ENCODE measurements around the gene HYKK.
"Not testable (repeated sequence)": the region's sequence is repeated elsewhere in the genome, so short reads cannot be mapped to it uniquely, and the experiment has no call there.

HYKK gene, protein sequence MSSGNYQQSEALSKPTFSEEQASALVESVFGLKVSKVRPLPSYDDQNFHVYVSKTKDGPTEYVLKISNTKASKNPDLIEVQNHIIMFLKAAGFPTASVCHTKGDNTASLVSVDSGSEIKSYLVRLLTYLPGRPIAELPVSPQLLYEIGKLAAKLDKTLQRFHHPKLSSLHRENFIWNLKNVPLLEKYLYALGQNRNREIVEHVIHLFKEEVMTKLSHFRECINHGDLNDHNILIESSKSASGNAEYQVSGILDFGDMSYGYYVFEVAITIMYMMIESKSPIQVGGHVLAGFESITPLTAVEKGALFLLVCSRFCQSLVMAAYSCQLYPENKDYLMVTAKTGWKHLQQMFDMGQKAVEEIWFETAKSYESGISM

GRCh38 chr15:78506971-78507830 lies at the start of gene HYKK:
HYKK (plus strand) TSS chr15:78507577; CDS start chr15:78513089, 5,512 bp downstream.
- DNase-seq, result peak; percentile 92

- DNase-seq, result no peak
Observed at GRCh38 chr15:78460737-78461136, 46.6 kb upstream of the HYKK start.

DNA sequence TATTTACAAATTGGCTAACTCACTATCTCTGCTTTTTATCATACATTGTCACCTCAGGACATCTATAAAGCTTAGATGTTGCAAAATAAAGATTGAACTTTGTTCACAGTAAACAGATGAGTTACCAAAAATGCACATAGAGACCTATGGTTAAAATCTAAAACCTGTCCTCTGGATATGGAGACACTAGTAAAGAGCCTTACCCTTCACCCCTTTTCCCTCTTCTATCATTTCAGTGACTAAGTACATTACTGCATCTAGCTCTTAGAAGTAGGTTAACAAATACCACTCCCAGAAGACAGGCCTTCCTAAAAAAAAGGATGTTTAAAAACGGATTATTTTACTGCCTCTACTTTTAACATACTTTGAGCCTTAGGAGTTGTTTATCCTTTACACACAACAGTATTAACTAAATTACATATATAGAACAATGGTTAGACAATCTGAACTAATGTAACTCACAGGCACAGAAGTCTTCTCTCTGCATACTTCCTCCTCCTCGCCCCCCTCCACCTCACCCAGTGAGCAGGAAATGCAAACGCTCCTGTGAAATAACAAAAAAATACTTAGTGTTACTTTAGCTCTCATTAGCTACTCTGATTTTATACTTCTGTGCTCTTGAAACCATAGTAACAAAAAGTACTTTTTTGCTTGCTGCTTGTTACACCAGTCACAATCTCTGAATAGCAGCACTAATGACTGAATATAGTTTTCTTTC lies 46.0 kb upstream of the HYKK start:
- DNase-seq, result no peak

- DNase-seq, result no peak
Observed at GRCh38 chr15:78469031-78469430, 38.3 kb upstream of the HYKK start.

- no peak for DNase-seq
Observed at GRCh38 chr15:78477295-78477694, 30.1 kb upstream of the HYKK start.

GRCh38 chr15:78479650-78480049 lies 27.7 kb upstream of the HYKK start:
- no peak for DNase-seq

GRCh38 chr15:78481917-78482316 lies 25.5 kb upstream of the HYKK start:
- DNase-seq, result no peak

DNA sequence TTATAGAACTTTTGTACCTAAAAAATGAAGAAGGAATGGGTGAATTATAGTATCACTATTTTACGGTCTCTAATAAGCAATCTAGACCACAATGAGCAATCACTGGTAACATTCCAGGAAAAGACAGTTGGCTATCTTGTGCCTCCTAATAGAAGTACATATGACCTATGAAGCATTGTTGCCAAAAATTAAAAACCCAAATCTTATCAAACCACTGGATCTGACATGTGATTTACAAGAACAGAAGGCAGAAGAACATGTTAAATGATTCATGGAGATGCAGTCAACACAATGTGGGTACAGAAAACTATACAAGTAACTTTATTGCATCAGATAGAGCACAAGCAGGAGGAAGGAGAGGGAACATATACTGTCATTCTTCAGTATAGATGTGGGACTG lies 14.5 kb upstream of the HYKK start:
- no peak for DNase-seq

DNA sequence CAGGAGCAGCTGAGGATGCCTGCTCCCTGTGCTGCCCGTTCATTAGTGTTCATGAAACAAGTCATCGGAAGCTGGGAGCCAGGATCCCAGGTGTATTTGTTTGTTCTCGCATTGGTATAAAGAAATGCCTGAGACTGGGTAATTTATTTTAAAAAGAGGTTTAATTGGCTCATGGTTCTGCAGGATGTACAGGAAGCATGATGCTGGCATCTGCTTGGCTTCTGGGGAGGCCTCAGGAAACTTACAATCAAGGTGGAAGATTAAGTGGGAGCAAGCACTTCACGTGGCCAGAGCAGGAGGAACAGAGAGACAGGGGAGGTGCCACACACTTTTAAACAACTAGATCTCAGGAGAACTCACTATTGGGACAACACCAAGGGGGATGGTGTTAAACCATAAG lies 5.5 kb upstream of the HYKK start:
- DNase-seq, result no peak

- no peak for DNase-seq
Observed at GRCh38 chr15:78502641-78503040, 4.7 kb upstream of the HYKK start.

- no peak for DNase-seq
Observed at GRCh38 chr15:78507831-78508160, 419 bp downstream of the HYKK start.

DNA sequence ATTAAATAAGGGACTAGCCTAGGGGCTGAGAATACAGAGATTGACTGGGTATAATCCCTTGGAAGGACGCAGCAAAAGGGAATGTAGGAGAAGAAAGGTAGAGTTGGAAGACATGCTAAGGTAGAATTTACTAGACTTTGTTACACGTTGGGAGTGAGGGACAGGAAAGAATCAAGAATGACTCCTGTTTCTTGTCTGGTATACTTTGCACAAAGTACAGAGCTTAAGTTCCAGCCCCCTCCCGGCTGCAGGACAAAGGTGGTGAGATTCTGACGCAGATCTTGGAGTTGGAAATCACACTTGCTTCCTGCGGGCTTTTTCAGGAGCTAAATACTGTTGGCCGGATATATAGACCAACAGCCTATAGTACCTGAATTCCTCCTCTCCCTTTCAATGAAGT lies 895 bp downstream of the HYKK start:
- DNase-seq, result no peak

DNA sequence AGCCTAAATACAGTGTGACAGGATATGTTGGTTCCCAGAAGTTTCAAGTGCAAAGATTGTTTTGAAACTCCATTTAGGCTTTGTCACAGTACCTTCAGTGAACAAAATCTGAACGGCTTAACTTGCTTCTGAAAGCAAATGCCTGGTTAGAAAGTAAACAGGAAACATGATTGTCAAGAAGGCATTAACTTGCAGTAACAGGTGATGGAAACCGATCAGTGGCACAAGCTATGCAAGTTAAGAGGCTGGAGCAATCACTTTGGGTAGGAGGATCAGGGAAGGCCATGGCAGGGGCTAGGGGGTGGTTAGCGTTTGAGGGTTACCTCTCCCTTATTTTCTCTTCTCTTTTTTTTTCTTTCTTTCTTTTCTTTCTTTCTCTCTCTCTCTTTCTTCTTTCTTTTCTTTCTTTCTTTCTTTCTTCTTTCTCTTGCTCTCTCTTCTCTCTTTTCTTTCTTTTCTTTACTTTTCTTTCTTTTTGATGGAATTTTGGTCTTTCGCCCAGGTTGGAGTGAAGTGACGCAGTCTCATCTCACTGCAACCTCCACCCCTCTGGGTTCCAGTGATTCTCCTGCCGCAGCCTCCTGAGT lies 2.4 kb downstream of the HYKK start:
- no peak for DNase-seq

DNA sequence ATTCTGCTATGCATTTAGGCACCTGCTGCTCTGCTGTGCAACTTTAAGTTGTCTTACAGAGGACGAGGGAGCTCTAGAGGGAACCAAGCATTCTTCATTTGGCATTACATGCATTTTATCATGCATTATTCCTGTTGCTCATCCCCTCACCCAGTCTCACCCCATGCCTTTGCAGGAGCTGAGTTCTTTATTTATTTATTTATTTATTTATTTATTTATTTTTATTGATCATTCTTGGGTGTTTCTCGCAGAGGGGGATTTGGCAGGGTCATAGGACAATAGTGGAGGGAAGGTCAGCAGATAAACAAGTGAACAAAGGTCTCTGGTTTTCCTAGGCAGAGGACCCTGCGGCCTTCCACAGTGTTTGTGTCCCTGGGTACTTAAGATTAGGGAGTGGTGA lies 12.7 kb downstream of the HYKK start:
- DNase-seq, result not testable (repeated sequence)

DNA sequence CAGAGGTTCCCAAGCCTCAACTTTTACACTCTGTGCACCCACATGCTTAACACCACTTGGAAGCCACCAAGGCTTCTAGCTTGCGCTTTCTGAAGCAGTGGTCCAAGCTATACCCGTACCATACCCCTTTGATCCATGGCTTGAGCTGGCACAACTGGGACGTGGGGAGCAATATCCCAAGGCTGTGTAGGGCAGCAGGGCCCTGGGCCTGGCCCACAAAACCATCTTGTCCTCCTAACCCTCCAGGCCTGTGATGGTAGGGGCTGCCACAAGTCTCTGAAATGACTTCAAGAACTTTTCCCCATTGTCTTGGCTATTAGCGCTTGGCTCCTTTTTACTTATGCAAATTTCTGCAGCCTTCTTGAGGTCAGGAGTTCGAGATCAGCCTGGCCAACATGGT lies 16.9 kb downstream of the HYKK start:
- no peak for DNase-seq

GRCh38 chr15:78527325-78527724 lies 19.9 kb downstream of the HYKK start:
- DNase-seq, result no peak

- no peak for DNase-seq
Observed at GRCh38 chr15:78533331-78533730, 26.0 kb downstream of the HYKK start.

- no peak for DNase-seq
Observed at GRCh38 chr15:78536134-78536533, 28.8 kb downstream of the HYKK start.

- DNase-seq, result no peak
Observed at GRCh38 chr15:78537266-78537905, 30.0 kb downstream of the HYKK start.

GRCh38 chr15:78538358-78538757 lies 31.0 kb downstream of the HYKK start:
- DNase-seq, result no peak

GRCh38 chr15:78539464-78540140 lies 32.2 kb downstream of the HYKK start:
- DNase-seq, result not testable (repeated sequence)

All from NCI-H2081 treated with DMSO at 0.1 percent for 48 hours (cell line).